ENCODE data around the gene WNT9B.

The WNT9B gene

GRCh38 chr17:46859996-46860395, 8.6 kb downstream of the WNT9B start:
- no peak for DNase-seq

- DNase-seq: no peak
Observed at GRCh38 chr17:46862949-46863348, 11.6 kb downstream of the WNT9B start.

GRCh38 chr17:46863383-46864121, 12.2 kb downstream of the WNT9B start:
- DNase-seq: no peak

GRCh38 chr17:46865100-46865499, 13.7 kb downstream of the WNT9B start:
- no peak for DNase-seq

GRCh38 chr17:46866325-46866724, 14.9 kb downstream of the WNT9B start:
- DNase-seq: no peak

- no peak for DNase-seq
Observed at GRCh38 chr17:46866747-46867146, 15.4 kb downstream of the WNT9B start.

GRCh38 chr17:46868689-46869187, 17.4 kb downstream of the WNT9B start:
- DNase-seq: no peak

- no peak for DNase-seq
Observed at GRCh38 chr17:46869296-46869695, 17.9 kb downstream of the WNT9B start.

- no peak for DNase-seq
Observed at GRCh38 chr17:46869975-46870803, 18.8 kb downstream of the WNT9B start.

GRCh38 chr17:46872421-46872820, 21.0 kb downstream of the WNT9B start:
- DNase-seq: no peak

GRCh38 chr17:46873941-46874645, 22.7 kb downstream of the WNT9B start:
- no peak for DNase-seq

- no peak for DNase-seq
Observed at GRCh38 chr17:46874906-46875305, 23.5 kb downstream of the WNT9B start.

- no peak for DNase-seq
Observed at GRCh38 chr17:46875849-46876352, 24.5 kb downstream of the WNT9B start.

- peak; percentile 38 for DNase-seq
Observed at GRCh38 chr17:46876353-46876887, 25.0 kb downstream of the WNT9B start.

GRCh38 chr17:46876926-46877325, 25.5 kb downstream of the WNT9B start:
- DNase-seq: peak; percentile 13

GRCh38 chr17:46877466-46877865, 26.1 kb downstream of the WNT9B start:
- DNase-seq: peak; percentile 4

- no peak for DNase-seq
Observed at GRCh38 chr17:46878055-46878454, 26.7 kb downstream of the WNT9B start.

- DNase-seq: no peak
Observed at GRCh38 chr17:46879101-46879500, 27.7 kb downstream of the WNT9B start.

- no peak for DNase-seq
Observed at GRCh38 chr17:46881015-46881414, 29.6 kb downstream of the WNT9B start.

- DNase-seq: no peak
Observed at GRCh38 chr17:46882666-46883065, 31.3 kb downstream of the WNT9B start.

- no peak for DNase-seq
Observed at GRCh38 chr17:46883871-46884520, 32.6 kb downstream of the WNT9B start.

GRCh38 chr17:46884552-46884951, 33.2 kb downstream of the WNT9B start:
- no peak for DNase-seq

All from DMS79 treated with DMSO at 0.1 percent for 48 hours (cell line).